Omental fat pad (tissue), 4 donors: ENCODE measurements around the gene NKX6-2. TPM values are rescaled to one million over a fixed set of nuclear protein-coding genes. Genes with fewer than 3 reads are reported as not detected.

Experiments
- ATAC-seq: fragments of 150-250 bp; one replicate; pipeline ENCODE4 v1.9.1; 2016; ENCODE audit warnings: mild to moderate bottlenecking, moderate library complexity; ENCODE audit not compliant: low FRiP score
- DNase-seq: peaks from one replicate; pipeline ENCODE4 v3.0.0-alpha.2; 2019; ENCODE audit warnings: low spot score
- CTCF ChIP-seq, 3 donors: fragments of 450-650 bp; IDR thresholded peaks; one replicate each; pipeline ENCODE4 v1.5.1; 2016 to 2017; ENCODE audit warnings: antibody characterized with exemption in 3 of 3, mild to moderate bottlenecking in 3 of 3, moderate library complexity in 2 of 3
- total RNA-seq, 4 donors: library from RNA; depleted of rRNA; stranded (reverse); fragments of >200 nt; gene quantifications; one replicate each; pipeline ENCODE4 v1.1.0, GENCODE V29; 2016

Gene NKX6-2
- total RNA-seq, 4 donors from 2014 or later, result not detected

DNA sequence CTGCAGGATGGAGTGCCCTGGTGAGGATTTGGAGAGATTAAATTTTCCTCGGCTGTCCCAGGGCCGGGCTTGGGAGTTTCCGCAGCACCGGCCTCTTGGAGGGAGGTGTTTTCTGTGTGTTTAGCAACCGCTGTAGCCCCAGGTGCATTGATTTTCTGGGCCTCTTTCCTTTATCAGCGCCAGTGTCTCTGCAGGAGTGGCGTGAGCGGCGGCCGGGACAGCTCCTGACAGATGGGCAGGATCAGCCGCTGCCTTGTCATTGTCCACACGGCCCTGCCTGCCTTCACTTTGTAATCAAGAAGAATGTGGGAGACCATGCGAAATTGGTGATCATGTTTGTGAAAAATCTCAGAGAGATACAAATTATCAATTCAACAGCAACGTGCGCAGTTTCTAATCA lies 32.4 kb downstream of the NKX6-2 start:
- TF ChIP-seq CTCF (IDR thresholded peaks at IDR 0.05), result no peak
- no peak for DNase-seq
- ATAC-seq, result no peak

DNA sequence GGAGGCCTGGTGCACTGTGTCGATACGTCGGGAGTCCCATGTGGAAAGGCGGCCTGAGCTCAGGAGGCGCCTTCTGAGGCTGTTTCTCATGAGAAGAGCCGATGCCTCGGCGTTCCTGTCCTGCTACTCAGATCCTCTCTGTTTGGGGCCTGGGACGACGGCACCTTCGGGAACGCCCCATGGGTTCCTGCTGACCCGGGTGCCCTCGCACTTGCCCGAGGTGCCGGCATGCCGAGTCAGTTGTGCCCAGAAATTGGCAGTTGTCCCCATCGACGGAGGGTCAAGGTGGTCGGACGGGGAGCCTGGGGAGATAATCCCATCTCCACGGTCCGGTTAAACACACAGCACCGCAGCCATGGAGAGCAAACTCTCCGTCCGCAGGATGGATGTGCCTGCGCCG lies 33.0 kb downstream of the NKX6-2 start:
- no peak for DNase-seq
- TF ChIP-seq CTCF (IDR thresholded peaks at IDR 0.05), result no peak
- no peak for ATAC-seq

DNA sequence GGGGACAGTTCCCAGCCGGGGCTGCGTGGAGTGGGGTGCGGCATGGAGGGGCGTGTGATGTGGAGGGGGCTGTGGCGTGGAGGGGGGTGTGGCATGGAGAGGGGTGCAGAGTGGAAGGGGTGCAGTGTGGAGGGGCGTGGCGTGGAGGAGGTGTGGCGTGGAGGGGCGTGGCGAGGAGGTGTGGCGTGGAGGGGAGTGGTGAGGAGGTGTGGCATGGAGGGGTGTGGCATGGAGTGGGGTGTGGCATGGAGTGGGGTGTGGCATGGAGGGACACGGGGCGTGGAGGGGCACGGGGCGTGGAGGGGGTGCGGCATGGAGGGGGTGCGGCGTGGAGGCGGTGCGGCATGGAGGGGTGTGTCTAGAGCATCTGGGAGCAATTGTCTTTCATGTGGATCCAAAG lies 33.6 kb downstream of the NKX6-2 start:
- no peak for ATAC-seq

GRCh38 chr10:132750936-132751335 lies 35.0 kb downstream of the NKX6-2 start:
- no peak for TF ChIP-seq CTCF (IDR thresholded peaks at IDR 0.05)
- DNase-seq (no peak), ATAC-seq (no peak)

More for the DNA sequence above, 33.6 kb downstream of the NKX6-2 start:
- TF ChIP-seq CTCF (IDR thresholded peaks at IDR 0.05), result no peak
- no peak for DNase-seq

GRCh38 chr10:132749371-132749795 lies 36.6 kb downstream of the NKX6-2 start:
- DNase-seq (no peak), ATAC-seq (no peak)
- no peak for TF ChIP-seq CTCF (IDR thresholded peaks at IDR 0.05)

- DNase-seq, result no peak
- TF ChIP-seq CTCF (IDR thresholded peaks at IDR 0.05), result no peak
- no peak for ATAC-seq
Measured at GRCh38 chr10:132748545-132749370, 37.2 kb downstream of the NKX6-2 start.

GRCh38 chr10:132748135-132748534 lies 37.8 kb downstream of the NKX6-2 start:
- ATAC-seq, result no peak
- TF ChIP-seq CTCF (IDR thresholded peaks at IDR 0.05), result no peak
- no peak for DNase-seq
